Tibial nerve (tissue), 4 donors: Measurements from ENCODE around the gene RHEX.

Experiments used
- CTCF ChIP-seq, 5 experiments: fragments of 200-600 bp in 3 of 5; fragments of 450-650 bp in 2 of 5; sonication (generic) in 3 of 5; IDR thresholded peaks; one replicate each; pipeline ENCODE4 v1.5.1; 2016 to 2019; ENCODE audit warnings: antibody characterized with exemption in 5 of 5, mild to moderate bottlenecking in 3 of 5, moderate library complexity in 2 of 5
- EP300 ChIP-seq, 2 donors: sonication (generic); formaldehyde crosslinking; IDR thresholded peaks; one replicate each; pipeline ENCODE4 v1.6.1; 2017; ENCODE audit warnings: antibody characterized with exemption in 2 of 2, mild to moderate bottlenecking in 1 of 2
- POLR2A ChIP-seq, 2 donors: fragments of 450-650 bp; IDR thresholded peaks; one replicate each; pipeline ENCODE4 v1.6.1; 2017; ENCODE audit warnings: antibody characterized with exemption in 2 of 2, mild to moderate bottlenecking in 2 of 2, moderate library complexity in 2 of 2

DNA sequence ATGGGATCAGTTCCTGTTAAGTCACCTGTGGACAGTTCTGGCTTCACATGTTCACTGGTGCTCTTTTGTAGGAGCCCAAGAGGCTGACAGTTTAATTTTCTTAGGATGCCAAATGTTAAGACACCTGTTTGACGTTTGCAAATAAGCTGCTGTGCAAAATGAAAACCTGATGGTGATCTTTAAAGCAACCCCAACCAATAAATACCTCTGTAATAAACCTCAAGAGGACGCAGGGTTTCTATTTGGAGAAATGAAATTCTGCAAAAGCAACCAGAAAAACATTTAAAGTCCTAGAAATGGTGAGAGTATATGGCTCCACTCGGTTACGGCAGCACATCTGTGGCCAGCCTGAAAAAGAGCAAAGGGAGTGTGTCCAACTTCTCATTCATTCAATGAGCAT lies 5.7 kb upstream of the RHEX start:
- TF ChIP-seq CTCF (IDR thresholded peaks at IDR 0.05): no peak
- no peak for TF ChIP-seq POLR2A (IDR thresholded peaks at IDR 0.05)
- TF ChIP-seq EP300 (IDR thresholded peaks at IDR 0.05): no peak
